Keratinocyte (primary cell): Measurements from ENCODE around the gene KCTD17.

Experiments
- CTCF ChIP-seq, 3 experiments: IDR thresholded peaks in 1 of 3; conservative IDR thresholded peaks in 1 of 3; optimal IDR thresholded peaks in 1 of 3; 2 replicates in 2 of 3; 3 replicates in 1 of 3; pipeline versions ENCODE3 to v1.5.1; 2011; ENCODE audit warnings: low read length in 3 of 3, mild to moderate bottlenecking in 3 of 3, moderate library complexity in 2 of 3, control low read depth in 1 of 3, inconsistent platforms in 1 of 3; ENCODE audit not compliant: insufficient read depth in 2 of 3; ENCODE audit errors: extremely low read depth in 1 of 3
- EZH2 ChIP-seq: IDR thresholded peaks from one replicate; pipeline ENCODE4 v1.6.1; 2012; ENCODE audit warnings: inconsistent platforms, mild to moderate bottlenecking, low read length, moderate library complexity

DNA sequence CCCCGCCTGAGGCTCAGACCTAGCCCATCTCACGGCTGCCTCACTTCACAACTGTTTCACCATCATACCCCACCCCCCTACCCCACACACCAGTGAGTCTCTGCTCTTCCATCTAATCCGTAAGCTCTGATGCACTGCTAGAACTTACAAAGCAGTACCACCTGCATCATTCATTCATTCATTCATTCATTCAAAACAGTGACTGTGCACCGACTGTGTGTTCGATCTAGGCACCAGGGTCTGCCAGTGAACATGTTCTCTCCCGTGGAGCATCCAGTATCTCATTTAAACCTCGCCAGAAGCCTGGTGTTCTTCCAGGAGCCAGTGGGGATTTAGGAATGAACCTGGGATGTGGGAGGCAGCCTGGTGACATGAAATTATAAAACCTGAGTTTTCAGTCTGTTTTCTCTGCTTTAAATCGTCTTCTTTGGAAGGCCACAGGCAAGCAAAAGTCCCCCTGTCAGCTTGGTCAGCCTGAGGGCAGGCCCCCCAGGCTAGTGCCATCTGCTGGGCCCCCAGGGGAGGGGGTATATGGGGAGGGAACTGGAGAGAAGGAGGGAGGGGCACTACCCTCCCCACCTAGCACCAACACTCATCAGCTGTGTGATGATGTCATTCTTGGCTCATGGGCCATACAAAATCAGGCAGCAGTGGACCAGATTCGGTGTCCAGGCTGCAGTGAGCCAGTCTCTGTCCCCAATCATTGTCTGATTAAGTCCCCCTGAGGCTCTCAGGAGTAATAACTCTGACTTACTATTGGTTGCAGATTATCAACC is 39.6 kb downstream of the KCTD17 start:
- TF ChIP-seq CTCF (optimal IDR thresholded peaks at IDR 0.05 in 1 of 3, IDR thresholded peaks at IDR 0.05 in 1 of 3, conservative IDR thresholded peaks at IDR 0.05 in 1 of 3; ENCODE audit: extremely low read depth in 1 of 3, insufficient read depth in 2 of 3, low read length in 3 of 3) (no peak), EZH2 (no peak)
